Testis (tissue), 2 donors: ENCODE results near the gene APOLD1.

Experiments
- POLR2A ChIP-seq: fragments of 450-650 bp; IDR thresholded peaks from one replicate; pipeline ENCODE4 v1.6.1; 2017; ENCODE audit warnings: antibody characterized with exemption, mild to moderate bottlenecking, moderate library complexity
- TF ChIP-seq, protein P1 (sequence below), 3 experiments: fragments of 450-650 bp in 2 of 3; fragments of 200-600 bp in 1 of 3; sonication (generic) in 1 of 3; IDR thresholded peaks; one replicate each; pipeline ENCODE4 v1.5.1; 2016 to 2019; ENCODE audit warnings: antibody characterized with exemption in 3 of 3, mild to moderate bottlenecking in 2 of 3, moderate library complexity in 1 of 3

DNA sequence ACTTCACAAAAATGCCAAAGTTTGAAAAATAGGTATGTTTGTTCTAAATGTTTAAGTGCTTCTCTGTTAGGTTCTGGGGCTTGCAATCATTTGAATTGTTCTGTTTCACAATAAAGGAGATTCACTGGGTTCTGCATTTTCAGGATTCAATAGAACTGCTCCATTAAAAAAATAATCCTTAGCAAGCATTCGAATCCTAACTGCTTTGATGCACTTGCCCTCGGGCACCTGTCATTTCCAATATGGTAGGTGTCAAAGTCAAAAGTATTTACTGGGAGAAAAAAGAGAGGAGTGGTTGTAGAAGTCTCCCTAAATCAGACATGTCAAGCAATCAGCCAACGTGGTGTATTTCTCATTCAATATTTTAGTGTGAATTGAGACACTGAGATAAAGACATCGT lies 5.5 kb downstream of the APOLD1 start:
- TF ChIP-seq, protein P1, sequence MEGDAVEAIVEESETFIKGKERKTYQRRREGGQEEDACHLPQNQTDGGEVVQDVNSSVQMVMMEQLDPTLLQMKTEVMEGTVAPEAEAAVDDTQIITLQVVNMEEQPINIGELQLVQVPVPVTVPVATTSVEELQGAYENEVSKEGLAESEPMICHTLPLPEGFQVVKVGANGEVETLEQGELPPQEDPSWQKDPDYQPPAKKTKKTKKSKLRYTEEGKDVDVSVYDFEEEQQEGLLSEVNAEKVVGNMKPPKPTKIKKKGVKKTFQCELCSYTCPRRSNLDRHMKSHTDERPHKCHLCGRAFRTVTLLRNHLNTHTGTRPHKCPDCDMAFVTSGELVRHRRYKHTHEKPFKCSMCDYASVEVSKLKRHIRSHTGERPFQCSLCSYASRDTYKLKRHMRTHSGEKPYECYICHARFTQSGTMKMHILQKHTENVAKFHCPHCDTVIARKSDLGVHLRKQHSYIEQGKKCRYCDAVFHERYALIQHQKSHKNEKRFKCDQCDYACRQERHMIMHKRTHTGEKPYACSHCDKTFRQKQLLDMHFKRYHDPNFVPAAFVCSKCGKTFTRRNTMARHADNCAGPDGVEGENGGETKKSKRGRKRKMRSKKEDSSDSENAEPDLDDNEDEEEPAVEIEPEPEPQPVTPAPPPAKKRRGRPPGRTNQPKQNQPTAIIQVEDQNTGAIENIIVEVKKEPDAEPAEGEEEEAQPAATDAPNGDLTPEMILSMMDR (IDR thresholded peaks at IDR 0.05), result no peak
- no peak for TF ChIP-seq POLR2A
